DND-41 (cell line): ENCODE data around the gene LRRC8D.
"Not testable (repeated sequence)": the region's sequence is repeated elsewhere in the genome, so short reads cannot be mapped to it uniquely, and the experiment has no call there.

Experiments used
- EZH2 ChIP-seq: IDR thresholded peaks from 3 replicates; pipeline ENCODE4 v1.6.1; 2012; ENCODE audit warnings: borderline replicate concordance, low read depth, mild to moderate bottlenecking, moderate library complexity, low read length, inconsistent platforms; ENCODE audit not compliant: severe bottlenecking
- TF ChIP-seq, protein P1 (sequence below): IDR thresholded peaks from 2 replicates; pipeline ENCODE4 v1.5.1; 2012; ENCODE audit warnings: borderline replicate concordance, low read length, moderate library complexity, mild to moderate bottlenecking; ENCODE audit not compliant: poor library complexity, severe bottlenecking; ENCODE audit errors: extremely low read depth

DNA sequence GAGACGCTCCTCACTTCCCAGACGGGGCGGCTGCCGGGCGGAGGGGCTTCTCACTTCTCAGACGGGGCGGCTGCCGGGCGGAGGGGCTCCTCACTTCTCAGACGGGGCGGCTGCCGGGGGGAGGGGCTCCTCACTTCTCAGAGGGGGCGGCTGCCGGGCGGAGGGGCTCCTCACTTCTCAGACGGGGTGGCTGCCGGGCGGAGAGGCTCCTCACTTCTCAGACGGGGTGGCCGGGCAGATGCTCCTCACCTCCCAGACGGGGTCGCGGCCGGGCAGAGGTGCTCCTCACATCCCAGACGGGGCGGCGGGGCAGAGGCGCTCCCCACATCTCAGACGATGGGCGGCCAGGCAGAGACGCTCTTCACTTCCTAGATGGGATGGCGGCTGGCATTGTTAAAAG lies 23.0 kb upstream of the LRRC8D start:
- TF ChIP-seq, protein P1, sequence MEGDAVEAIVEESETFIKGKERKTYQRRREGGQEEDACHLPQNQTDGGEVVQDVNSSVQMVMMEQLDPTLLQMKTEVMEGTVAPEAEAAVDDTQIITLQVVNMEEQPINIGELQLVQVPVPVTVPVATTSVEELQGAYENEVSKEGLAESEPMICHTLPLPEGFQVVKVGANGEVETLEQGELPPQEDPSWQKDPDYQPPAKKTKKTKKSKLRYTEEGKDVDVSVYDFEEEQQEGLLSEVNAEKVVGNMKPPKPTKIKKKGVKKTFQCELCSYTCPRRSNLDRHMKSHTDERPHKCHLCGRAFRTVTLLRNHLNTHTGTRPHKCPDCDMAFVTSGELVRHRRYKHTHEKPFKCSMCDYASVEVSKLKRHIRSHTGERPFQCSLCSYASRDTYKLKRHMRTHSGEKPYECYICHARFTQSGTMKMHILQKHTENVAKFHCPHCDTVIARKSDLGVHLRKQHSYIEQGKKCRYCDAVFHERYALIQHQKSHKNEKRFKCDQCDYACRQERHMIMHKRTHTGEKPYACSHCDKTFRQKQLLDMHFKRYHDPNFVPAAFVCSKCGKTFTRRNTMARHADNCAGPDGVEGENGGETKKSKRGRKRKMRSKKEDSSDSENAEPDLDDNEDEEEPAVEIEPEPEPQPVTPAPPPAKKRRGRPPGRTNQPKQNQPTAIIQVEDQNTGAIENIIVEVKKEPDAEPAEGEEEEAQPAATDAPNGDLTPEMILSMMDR, result not testable (repeated sequence)
- TF ChIP-seq EZH2, result not testable (repeated sequence)
